SKM-1 (cell line): ENCODE data around the gene GNG3.

Source experiments
- DNase-seq: peaks from one replicate; lab custom pipeline; 2025; ENCODE audit not compliant: unreplicated experiment; lab: John Stamatoyannopoulos, UW

The GNG3 gene

GRCh38 chr11:62755086-62755615, 47.7 kb downstream of the GNG3 start:
- DNase-seq, result no peak

GRCh38 chr11:62757846-62758788, 50.6 kb downstream of the GNG3 start:
- no peak for DNase-seq
